Mesendoderm (in vitro differentiated cells): ENCODE data around the gene POLK. TPM values are rescaled to one million over a fixed set of nuclear protein-coding genes. Genes with fewer than 3 reads are reported as not detected.

Source experiments
- small RNA-seq: library from polyadenylated mRNA; stranded (forward); fragments of <200 nt; extraction: miRNeasy Mini kit (QIAGEN cat#:217004); gene quantifications from one replicate; pipeline ENCODE3, GENCODE V24; 2013; ENCODE audit not compliant: insufficient read depth

POLK gene

Small RNA genes within 50 kb of the gene (small RNA-seq; reads per million reads assigned to genes)
- gene RNU7-175P, result not detected
